ENCODE results near the gene TMEM212.

- TF ChIP-seq EZH2 (IDR thresholded peaks at IDR 0.05): no peak
- TF ChIP-seq POLR2AphosphoS5 (IDR thresholded peaks at IDR 0.05; ENCODE audit: borderline replicate concordance, low read depth, low read length): no peak
Measured at GRCh38 chr3:171822431-171823106, 20.6 kb upstream of the TMEM212 start.

Measured in SK-N-MC (cell line).